Astrocyte of the hippocampus (primary cell): ENCODE results near the gene PEAK3.
"Not testable (repeated sequence)": the region's sequence is repeated elsewhere in the genome, so short reads cannot be mapped to it uniquely, and the experiment has no call there.

Source experiments
- DNase-seq: peaks from one replicate; pipeline ENCODE4 v3.0.0; 2011; ENCODE audit warnings: low read depth, low spot score

Gene PEAK3

DNA sequence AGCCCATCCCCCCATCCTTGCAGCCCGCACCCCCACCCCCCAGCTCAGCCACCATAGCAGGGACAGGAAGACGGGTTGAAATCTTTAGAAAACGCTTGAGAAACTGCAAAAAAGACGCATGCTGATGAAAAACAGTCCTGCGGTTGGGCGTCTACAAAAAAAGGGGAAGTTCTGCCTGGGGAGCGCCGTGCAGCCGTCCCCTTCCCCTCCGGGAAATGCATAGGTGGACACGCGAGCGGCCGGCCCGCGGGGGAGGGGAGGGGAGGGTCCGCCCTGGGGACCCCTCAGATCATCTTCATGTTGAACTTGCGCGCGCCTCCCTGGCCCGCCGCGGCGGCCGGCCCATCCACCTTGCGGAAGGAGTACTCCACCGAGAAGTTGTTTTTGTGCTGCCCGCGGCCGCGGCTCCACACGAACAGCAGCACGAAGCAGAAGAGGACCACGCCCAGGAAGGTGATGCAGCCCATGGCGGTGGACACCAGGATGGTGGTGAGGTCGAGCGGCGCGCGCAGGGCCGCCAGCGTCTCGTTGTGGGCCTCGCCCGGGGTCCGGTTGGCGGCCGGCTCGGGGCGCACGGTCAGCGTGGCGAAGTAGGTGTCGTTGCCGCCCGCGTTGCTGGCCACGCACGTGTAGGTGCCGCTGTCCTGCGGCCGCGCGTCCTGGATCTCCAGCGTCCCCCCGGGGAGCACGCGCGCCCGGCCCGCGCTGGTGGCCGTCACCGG is 7.9 kb upstream of the PEAK3 start:
- peak; percentile 39 for DNase-seq

DNA sequence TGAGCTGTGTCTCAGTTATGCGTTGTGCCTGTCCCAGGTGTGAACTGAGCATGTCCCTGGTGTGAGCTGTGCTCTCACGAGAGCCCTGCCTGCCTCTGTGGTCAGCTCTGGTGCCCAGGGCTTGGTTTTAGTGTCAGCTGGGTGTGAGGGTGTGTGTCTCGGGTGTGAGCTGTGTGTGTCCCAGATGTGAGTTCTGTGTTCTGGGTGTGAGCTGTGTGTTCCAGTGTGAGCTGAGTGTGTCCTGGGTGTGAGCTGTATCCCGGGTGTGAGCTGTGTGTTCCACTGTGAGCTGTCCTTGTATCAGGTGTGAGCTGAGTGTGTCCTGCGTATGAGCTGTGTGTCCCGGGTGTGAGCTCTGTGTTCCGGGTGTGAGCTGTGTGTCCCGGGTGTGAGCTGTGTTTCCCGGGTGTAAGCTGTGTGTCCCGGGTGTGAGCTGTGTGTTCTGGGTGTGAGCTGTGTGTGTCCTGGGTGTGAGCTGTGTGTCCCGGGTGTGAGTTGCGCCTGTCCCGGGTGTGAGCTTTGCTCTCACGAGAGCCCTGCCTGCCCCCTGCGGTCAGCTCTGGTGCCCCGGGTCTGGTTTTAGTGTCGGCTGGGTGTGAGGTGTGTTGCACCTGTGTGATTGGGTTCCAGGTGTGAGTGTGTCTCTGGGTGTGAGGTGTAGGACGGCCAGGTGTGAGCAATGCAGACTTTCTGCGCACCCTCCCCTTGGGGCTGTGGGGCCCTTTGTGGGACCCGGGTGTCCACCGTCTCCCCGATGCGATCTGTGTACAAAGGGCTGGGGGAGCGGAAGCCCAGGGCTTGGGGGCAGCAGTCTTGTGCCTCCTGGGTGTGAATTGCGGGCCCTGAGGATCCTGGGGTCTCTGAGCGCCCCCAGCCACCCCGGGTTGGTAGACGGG is 7.1 kb upstream of the PEAK3 start:
- DNase-seq = no peak

- no peak for DNase-seq
These were observed 6.4 kb upstream of the PEAK3 start for GRCh38 chr19:2288338-2288817.

GRCh38 chr19:2287585-2288337 is 5.8 kb upstream of the PEAK3 start:
- no peak for DNase-seq

GRCh38 chr19:2286402-2287140 is 4.6 kb upstream of the PEAK3 start:
- no peak for DNase-seq

GRCh38 chr19:2283835-2284507 is 2.0 kb upstream of the PEAK3 start:
- no peak for DNase-seq

DNA sequence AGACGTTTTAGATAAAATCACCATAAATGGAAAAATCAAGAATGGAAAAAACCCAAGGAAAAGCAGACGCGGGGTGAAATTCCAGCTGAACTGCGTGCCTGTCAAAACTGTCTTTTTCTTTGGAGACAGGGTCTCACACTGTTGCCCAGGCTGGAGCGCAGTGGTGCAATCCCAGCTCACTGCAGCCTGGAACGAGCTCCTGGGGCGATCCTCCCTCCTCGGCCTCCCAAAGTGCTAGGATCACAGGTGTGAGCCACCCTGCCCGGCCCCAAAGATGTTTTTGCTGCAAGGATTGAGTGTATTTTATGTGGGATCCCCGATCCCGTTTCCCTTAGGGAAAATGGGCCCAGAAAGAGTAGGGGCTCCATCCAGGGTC is 875 bp upstream of the PEAK3 start:
- DNase-seq = no peak

- not testable (repeated sequence) for DNase-seq
These were observed 512 bp downstream of the PEAK3 start for GRCh38 chr19:2281265-2282061.

DNA sequence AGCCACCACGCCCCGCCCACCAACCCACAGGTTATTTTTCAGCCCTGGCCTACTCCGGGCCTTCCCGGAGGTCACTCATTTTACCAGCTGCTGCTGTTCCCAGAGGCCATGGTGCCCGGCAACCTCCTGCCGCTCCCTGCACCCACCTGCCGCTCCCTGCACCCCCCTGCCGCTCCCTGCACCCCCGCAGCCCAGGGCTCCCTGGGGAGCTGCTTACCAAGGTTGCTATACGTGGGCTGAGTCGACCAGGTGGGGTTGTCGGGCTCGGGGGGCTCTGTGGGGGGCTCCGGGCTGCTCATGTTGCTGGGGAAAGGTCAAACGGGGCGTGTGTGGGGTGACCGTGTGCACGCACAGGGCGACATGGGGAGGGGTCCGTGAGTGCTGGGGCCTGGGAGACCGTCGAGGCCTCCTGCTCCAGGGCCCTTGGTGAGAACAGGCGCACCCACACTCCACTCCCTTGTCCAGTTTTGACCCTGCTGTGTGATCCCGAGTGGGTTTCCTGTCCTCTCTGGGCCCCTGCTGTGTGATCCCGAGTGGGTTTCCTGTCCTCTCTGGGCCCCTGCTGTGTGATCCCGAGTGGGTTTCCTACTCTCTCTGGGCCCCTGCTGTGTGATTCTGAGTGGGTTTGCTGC is 1.2 kb downstream of the PEAK3 start:
- no peak for DNase-seq

GRCh38 chr19:2278459-2279158 is 3.4 kb downstream of the PEAK3 start:
- DNase-seq = no peak

DNA sequence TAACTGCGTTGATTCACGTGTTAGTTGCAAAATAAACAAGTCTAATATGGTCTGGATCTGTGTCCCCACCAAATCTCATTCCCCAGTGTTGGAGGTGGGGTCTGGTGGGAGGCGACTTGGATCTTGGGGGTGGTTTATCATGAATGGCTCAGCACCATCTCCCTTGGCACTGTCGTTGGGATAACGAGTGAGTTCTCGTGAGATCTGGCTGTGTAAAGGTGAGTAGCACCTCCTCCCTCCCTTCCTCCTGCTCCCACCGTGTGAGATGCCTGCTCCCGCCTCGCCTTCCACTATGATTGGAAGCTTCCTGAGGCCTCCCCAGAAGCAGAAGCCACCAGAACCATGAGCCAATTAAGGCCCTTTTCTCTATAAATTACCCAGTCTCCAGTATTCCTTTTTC is 4.8 kb downstream of the PEAK3 start:
- no peak for DNase-seq

DNA sequence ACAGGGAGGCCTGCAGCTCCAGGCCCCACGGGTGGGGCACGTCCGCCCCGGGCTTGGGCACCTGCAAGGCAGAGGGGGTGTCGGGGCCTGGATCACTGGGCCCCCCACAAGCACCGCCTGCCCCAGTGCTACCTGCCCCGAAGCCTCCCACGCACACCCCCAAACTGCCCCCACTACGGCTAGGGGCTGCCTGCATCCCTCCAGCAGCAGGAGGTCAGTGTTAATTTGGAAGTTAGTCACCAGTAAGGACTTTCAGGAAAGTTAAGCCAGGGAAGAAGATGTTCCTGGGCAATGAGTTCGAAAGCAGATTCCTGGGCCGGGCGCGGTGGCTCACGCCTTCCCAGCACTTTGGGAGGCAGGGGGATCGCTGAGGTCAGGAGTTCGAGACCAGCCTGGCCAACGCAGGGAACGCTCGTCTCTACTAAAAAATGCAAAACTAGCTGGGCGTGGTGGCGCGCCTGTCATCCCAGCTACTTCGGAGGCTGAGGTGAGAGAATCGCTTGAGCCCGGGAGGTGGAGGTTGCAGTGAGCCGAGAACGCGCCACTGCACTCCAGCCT is 5.5 kb downstream of the PEAK3 start:
- DNase-seq = no peak

- no peak for DNase-seq
These were observed 6.2 kb downstream of the PEAK3 start for GRCh38 chr19:2275588-2276428.

GRCh38 chr19:2274931-2275535 is 6.9 kb downstream of the PEAK3 start:
- peak; percentile 82 for DNase-seq

DNA sequence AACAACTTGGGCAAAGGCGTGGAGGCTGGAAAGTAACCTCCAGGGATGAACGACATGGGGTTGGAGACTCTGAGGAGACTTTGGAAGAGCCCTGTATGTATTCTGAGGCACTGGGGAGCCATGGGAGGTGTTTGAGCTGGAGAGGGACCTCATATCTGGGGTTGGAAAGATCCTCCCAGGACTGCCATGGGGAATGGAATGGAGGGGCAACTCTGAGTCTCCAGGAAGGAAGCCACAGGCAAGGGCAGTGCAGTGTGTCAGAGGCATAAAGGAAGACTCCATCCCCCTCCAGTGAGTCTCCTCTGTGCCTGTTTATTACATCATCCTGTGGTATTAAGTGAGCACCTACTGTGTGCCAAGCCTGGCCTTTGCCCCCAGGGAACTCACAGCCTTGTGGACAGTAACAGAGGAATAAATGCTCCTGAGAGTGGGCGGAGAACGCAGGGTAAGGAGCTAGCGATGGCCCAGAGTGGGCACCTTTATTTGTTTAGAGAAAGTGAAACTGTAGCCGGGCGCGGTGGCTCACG is 7.7 kb downstream of the PEAK3 start:
- DNase-seq = no peak

GRCh38 chr19:2273356-2274184 is 8.4 kb downstream of the PEAK3 start:
- peak; percentile 86 for DNase-seq
